Ascending aorta (tissue), 2 donors: ENCODE data around the gene PLAC9. TPM values are rescaled to one million over a fixed set of nuclear protein-coding genes. Genes with fewer than 3 reads are reported as not detected.

Source experiments
- DNase-seq, 2 donors: peaks; one replicate each; pipeline ENCODE4 v3.0.0-alpha.2; 2019; ENCODE audit warnings: low spot score in 2 of 2
- H3K27ac ChIP-seq, 2 donors: fragments of 200-600 bp; sonication (generic); one replicate each; pipeline ENCODE4 v1.5.1; 2016 to 2017; ENCODE audit warnings: mild to moderate bottlenecking in 1 of 2
- H3K27me3 ChIP-seq: fragments of 200-600 bp; sonication (generic); one replicate; pipeline ENCODE4 v1.5.1; 2017
- H3K36me3 ChIP-seq, 2 donors: fragments of 200-600 bp; sonication (generic); one replicate each; pipeline ENCODE4 v1.5.1; 2016
- H3K4me1 ChIP-seq, 2 donors: fragments of 200-600 bp; sonication (generic); one replicate each; pipeline ENCODE4 v1.5.1; 2016 to 2017; ENCODE audit warnings: mild to moderate bottlenecking in 1 of 2
- H3K4me3 ChIP-seq, 2 donors: fragments of 200-600 bp; sonication (generic); one replicate each; pipeline ENCODE4 v1.5.1; 2016 to 2017; ENCODE audit warnings: mild to moderate bottlenecking in 1 of 2
- H3K9me3 ChIP-seq, 2 donors: fragments of 200-600 bp; sonication (generic); one replicate each; pipeline ENCODE4 v1.5.1; 2016
- intact Hi-C: fragments of 100-400 bp; cut with DNase I; formaldehyde crosslinking; loops from one replicate; pipeline ENCODE4 v1.15.1; 2023
- total RNA-seq: library from RNA; depleted of rRNA; stranded (reverse); fragments of >200 nt; gene quantifications from one replicate; pipeline ENCODE4 v1.1.0, GENCODE V29; 2016
- TF ChIP-seq, protein P1 (sequence below), 3 experiments: fragments of 200-600 bp in 2 of 3; fragments of 450-650 bp in 1 of 3; sonication (generic) in 2 of 3; IDR thresholded peaks; one replicate each; pipeline ENCODE4 v1.5.1; 2016 to 2019; ENCODE audit warnings: antibody characterized with exemption in 3 of 3, mild to moderate bottlenecking in 1 of 3, moderate library complexity in 1 of 3

Gene PLAC9
- total RNA-seq, 1 donor from 2014 or later: 221 TPM

GRCh38 chr10:80182986-80183385, 50.5 kb downstream of the PLAC9 start:
- Histone ChIP-seq H3K27me3 (no peaks in the 10 kb centered on the region), H3K36me3 (peaks cover 0 to 2% of the 10 kb centered on the region in 2 donors), H3K27ac (peak overlapping the region in 1 of 2 donors; percentile 21), H3K4me1 (peaks cover 18 to 50% of the 10 kb centered on the region in 2 donors), H3K4me3 (no peak overlapping the region), H3K9me3 (no peaks in the 10 kb centered on the region)
- no peak for DNase-seq
- TF ChIP-seq, protein P1, sequence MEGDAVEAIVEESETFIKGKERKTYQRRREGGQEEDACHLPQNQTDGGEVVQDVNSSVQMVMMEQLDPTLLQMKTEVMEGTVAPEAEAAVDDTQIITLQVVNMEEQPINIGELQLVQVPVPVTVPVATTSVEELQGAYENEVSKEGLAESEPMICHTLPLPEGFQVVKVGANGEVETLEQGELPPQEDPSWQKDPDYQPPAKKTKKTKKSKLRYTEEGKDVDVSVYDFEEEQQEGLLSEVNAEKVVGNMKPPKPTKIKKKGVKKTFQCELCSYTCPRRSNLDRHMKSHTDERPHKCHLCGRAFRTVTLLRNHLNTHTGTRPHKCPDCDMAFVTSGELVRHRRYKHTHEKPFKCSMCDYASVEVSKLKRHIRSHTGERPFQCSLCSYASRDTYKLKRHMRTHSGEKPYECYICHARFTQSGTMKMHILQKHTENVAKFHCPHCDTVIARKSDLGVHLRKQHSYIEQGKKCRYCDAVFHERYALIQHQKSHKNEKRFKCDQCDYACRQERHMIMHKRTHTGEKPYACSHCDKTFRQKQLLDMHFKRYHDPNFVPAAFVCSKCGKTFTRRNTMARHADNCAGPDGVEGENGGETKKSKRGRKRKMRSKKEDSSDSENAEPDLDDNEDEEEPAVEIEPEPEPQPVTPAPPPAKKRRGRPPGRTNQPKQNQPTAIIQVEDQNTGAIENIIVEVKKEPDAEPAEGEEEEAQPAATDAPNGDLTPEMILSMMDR (IDR thresholded peaks at IDR 0.05): no peak
- intact Hi-C loops: no loop called here

DNA sequence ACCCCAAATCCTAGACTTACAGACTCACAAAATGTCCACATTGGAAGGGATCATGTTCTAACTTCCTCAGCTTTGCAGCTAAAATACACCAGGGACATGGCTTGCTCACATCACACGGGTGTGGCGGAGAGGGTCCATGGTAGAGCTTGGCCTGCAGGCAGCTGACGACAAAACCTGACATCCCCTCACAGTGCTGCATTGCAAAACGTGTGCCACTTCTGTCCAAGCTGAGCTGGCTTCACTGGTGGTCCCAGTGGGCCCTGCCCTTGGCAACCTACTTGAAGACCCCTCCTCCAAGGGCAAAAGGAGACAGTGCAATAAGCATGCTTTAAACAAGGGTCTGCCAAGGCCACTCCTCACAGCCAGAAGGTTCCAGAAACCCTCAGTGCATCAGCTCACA, 50.9 kb downstream of the PLAC9 start:
- Histone ChIP-seq H3K27ac (peak overlapping the region; percentile 19 to 21), H3K4me1 (peaks cover 19 to 47% of the 10 kb centered on the region in 2 donors), H3K36me3 (peaks cover 0 to 2% of the 10 kb centered on the region in 2 donors), H3K9me3 (no peaks in the 10 kb centered on the region), H3K27me3 (no peaks in the 10 kb centered on the region), H3K4me3 (no peak overlapping the region)
- no peak for DNase-seq
- TF ChIP-seq, protein P1 (IDR thresholded peaks at IDR 0.05): no peak
- intact Hi-C loops: no loop called here

DNA sequence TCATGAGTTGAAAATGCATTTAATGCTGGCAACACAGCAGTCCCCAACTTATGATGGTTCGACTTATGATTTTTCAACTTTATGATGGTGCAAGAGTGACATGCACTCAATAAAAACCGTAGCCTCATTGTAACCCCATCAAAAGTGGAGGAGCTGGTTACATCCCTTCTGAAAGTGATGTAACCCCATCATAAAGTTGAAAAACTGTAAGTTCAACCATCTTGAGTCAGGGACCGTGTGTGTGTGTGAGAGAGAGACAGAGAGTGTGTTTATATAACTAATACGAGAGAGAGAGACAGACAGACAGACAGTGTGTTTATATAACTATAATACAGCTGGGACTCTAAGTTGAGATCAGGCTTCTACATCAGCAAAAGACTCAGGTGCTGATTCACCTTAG, 51.8 kb downstream of the PLAC9 start:
- Histone ChIP-seq H3K4me1 (peaks cover 19 to 46% of the 10 kb centered on the region in 2 donors), H3K27ac (no peak overlapping the region), H3K4me3 (no peak overlapping the region), H3K27me3 (no peaks in the 10 kb centered on the region), H3K36me3 (peaks cover 0 to 2% of the 10 kb centered on the region in 2 donors), H3K9me3 (no peaks in the 10 kb centered on the region)
- no peak for DNase-seq
- intact Hi-C loops: no loop called here
- TF ChIP-seq, protein P1 (IDR thresholded peaks at IDR 0.05): no peak

- Histone ChIP-seq H3K36me3 (no peaks in the 10 kb centered on the region), H3K27me3 (no peaks in the 10 kb centered on the region), H3K27ac (peak overlapping the region; percentile 39 to 57), H3K4me3 (no peak overlapping the region), H3K9me3 (no peaks in the 10 kb centered on the region), H3K4me1 (peaks cover 19 to 46% of the 10 kb centered on the region in 2 donors)
- intact Hi-C loops: no loop called here
- TF ChIP-seq, protein P1 (IDR thresholded peaks at IDR 0.05): no peak
- no peak for DNase-seq
Measured at GRCh38 chr10:80185578-80186299, 53.2 kb downstream of the PLAC9 start.

- no peaks in the 10 kb centered on the region for H3K9me3 ChIP-seq
- no peak for DNase-seq
- H3K27me3 ChIP-seq: no peaks in the 10 kb centered on the region
- intact Hi-C loops: no loop called here
- H3K4me1 ChIP-seq: peaks cover 19 to 50% of the 10 kb centered on the region in 2 donors
- TF ChIP-seq, protein P1 (IDR thresholded peaks at IDR 0.05): no peak
- peak overlapping the region; percentile 39 to 57 for H3K27ac ChIP-seq
- H3K36me3 ChIP-seq: no peaks in the 10 kb centered on the region
- H3K4me3 ChIP-seq: no peak overlapping the region
Measured at GRCh38 chr10:80186364-80187012, 54.0 kb downstream of the PLAC9 start.
